Skeletal muscle satellite cell (primary cell): ENCODE results near the gene CXXC4.

Experiments
- H3K27me3 ChIP-seq: 2 replicates; pipeline ENCODE4 v1.7.0; 2013; ENCODE audit warnings: low read length; ENCODE audit not compliant: control insufficient read depth, insufficient read depth
- H3K36me3 ChIP-seq: 2 replicates; pipeline ENCODE4 v1.7.0; 2013; ENCODE audit warnings: mild to moderate bottlenecking, control low read depth, low read length; ENCODE audit not compliant: insufficient read depth
- H3K4me1 ChIP-seq: 2 replicates; pipeline ENCODE4 v1.7.0; 2013; ENCODE audit warnings: low read length; ENCODE audit not compliant: control insufficient read depth, insufficient read depth
- H3K4me2 ChIP-seq: 2 replicates; pipeline ENCODE4 v1.7.0; 2013; ENCODE audit warnings: mild to moderate bottlenecking, low read length
- H3K4me3 ChIP-seq: 2 replicates; pipeline ENCODE4 v1.7.0; 2013; ENCODE audit warnings: low read length
- H3K9ac ChIP-seq: 2 replicates; pipeline ENCODE4 v1.7.0; 2013; ENCODE audit warnings: mild to moderate bottlenecking, low read depth, low read length, moderate library complexity
- H3K9me3 ChIP-seq: replicated peaks from 2 replicates; pipeline ENCODE4 v1.7.0; 2013; ENCODE audit warnings: mild to moderate bottlenecking, control low read depth, low read length

Gene CXXC4

GRCh38 chr4:104486716-104487504 is 7.8 kb downstream of the CXXC4 start:
- no peak overlapping the region for H3K9ac ChIP-seq
- no peak overlapping the region for H3K4me2 ChIP-seq
- H3K4me1 ChIP-seq = peaks cover 6% of the 10 kb centered on the region
- H3K9me3 ChIP-seq = no peaks in the 10 kb centered on the region
- no peak overlapping the region for H3K4me3 ChIP-seq
- no peaks in the 10 kb centered on the region for H3K27me3 ChIP-seq
- no peaks in the 10 kb centered on the region for H3K36me3 ChIP-seq

DNA sequence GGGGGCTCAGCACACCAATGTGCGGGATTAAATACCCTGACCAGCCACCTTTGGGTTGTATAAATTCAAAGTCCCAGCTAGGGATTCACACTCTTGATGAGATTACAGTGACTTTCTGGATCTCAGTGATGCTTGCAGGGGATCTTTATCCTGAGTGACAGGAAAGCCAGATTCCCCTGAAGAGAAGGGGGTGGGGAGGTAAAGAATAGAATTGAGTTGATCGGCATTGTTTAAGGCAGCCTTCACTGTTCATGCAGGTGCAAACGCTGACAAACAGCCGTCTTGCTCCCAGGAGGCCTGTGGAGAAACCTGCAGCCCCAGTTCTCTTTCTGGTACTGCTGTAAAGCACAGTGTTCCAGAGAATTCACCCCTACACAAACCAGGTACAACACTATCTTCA is 19.0 kb downstream of the CXXC4 start:
- Histone ChIP-seq H3K9me3 (no peaks in the 10 kb centered on the region), H3K4me2 (no peak overlapping the region), H3K4me1 (no peaks in the 10 kb centered on the region), H3K27me3 (no peaks in the 10 kb centered on the region), H3K36me3 (no peaks in the 10 kb centered on the region), H3K4me3 (no peak overlapping the region), H3K9ac (no peak overlapping the region)

DNA sequence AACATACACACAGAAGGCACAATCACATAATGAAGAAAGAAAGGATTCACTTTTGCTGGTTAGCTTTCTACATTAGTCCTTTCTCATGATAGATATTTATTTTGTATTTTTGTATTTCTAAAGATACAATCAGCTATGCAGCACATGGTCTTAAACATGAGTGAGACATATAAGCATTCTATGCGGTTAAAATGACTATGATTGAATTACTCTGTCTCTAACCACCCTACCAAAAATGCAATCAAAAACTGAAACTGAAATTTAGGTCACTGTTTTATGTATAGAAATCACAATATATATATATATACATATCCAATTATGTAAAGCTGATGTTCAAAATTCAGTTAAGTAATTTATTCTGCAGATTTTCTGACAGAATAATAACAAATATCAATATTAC is 21.9 kb downstream of the CXXC4 start:
- H3K9me3 ChIP-seq = no peaks in the 10 kb centered on the region
- H3K9ac ChIP-seq = no peak overlapping the region
- no peaks in the 10 kb centered on the region for H3K27me3 ChIP-seq
- no peaks in the 10 kb centered on the region for H3K36me3 ChIP-seq
- no peak overlapping the region for H3K4me3 ChIP-seq
- no peaks in the 10 kb centered on the region for H3K4me1 ChIP-seq
- no peak overlapping the region for H3K4me2 ChIP-seq

DNA sequence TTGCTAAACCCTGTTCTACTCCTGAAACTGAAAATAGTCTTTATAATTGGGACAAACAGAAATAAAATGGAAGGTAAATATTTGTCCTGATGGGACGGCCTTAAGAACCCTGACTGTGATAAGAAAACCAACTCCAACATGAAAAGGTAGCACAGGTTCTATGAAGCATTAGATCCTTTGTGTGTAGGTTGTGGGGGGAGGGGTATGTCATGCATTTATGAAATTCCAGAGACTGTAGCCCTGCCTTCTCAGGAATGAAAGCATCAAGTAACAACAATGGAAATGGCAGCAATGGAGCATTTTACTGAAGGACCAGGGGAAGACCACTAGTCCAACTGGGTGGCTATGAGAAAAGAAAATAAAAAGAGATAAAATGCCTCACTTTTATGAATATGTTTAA is 23.9 kb downstream of the CXXC4 start:
- Histone ChIP-seq H3K4me1 (no peaks in the 10 kb centered on the region), H3K27me3 (no peaks in the 10 kb centered on the region), H3K4me3 (no peak overlapping the region), H3K9me3 (no peaks in the 10 kb centered on the region), H3K4me2 (no peak overlapping the region), H3K9ac (no peak overlapping the region), H3K36me3 (no peaks in the 10 kb centered on the region)

DNA sequence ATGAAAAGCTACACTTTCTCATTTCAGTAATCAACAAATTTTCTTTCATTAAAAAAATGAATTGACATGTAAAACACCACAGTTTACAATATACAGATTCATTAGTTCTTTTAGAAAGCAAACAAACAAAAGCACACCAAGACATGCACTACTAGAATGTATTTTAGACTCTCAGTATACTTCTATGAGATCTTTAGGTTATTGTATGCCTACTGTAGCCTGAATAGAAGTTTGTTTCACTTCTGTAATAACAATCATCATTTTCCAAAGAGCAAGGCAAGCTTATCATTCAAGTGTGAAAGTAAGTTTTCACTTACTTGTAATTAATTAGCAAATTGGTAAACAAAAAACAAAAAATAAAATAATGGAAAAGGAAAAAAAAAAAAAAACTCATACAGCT is 24.9 kb downstream of the CXXC4 start:
- Histone ChIP-seq H3K4me2 (no peak overlapping the region), H3K27me3 (no peaks in the 10 kb centered on the region), H3K36me3 (no peaks in the 10 kb centered on the region), H3K9me3 (no peaks in the 10 kb centered on the region), H3K9ac (no peak overlapping the region), H3K4me1 (no peaks in the 10 kb centered on the region), H3K4me3 (no peak overlapping the region)

DNA sequence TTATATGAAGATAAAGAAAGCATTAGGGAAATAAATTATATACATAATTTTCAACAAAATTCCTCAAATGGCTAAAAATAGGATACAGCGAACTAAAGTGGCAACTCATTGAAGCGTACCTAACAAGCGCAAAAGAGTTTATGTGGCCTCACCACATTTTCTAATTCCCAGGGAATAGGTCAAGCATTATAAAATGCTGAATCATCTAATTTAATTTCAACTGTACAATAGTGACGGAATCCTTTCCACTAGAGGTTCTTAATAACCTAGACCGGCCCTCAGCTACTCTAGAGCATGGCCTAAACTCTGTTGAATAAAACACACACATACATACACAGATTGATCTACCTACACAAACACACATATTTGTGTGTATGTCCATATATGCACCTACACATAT is 29.1 kb downstream of the CXXC4 start:
- Histone ChIP-seq H3K9me3 (no peaks in the 10 kb centered on the region), H3K9ac (no peak overlapping the region), H3K4me1 (no peaks in the 10 kb centered on the region), H3K4me2 (no peak overlapping the region), H3K27me3 (no peaks in the 10 kb centered on the region), H3K36me3 (no peaks in the 10 kb centered on the region), H3K4me3 (no peak overlapping the region)

GRCh38 chr4:104465201-104465600 is 29.5 kb downstream of the CXXC4 start:
- Histone ChIP-seq H3K4me3 (no peak overlapping the region), H3K36me3 (no peaks in the 10 kb centered on the region), H3K4me2 (no peak overlapping the region), H3K4me1 (no peaks in the 10 kb centered on the region), H3K27me3 (no peaks in the 10 kb centered on the region), H3K9me3 (no peaks in the 10 kb centered on the region), H3K9ac (no peak overlapping the region)

DNA sequence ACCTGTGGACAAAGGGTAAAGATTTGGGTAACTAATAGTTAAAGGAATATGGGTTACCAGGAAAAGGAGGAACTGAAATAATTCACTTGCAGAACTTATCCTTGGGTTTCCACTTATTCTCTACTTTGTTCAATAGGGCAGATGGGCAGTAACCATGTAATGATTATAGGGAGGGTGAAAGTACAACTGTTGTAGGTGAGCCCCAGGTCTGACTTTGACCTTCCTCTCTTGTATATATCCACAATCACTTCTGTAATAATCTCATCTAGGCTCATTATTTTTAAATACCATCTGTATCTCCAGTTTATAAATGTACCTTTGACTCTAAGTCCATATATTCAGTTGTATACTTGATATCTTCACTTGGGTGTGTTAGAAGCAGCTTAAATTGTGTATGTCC is 32.1 kb downstream of the CXXC4 start:
- Histone ChIP-seq H3K9me3 (no peaks in the 10 kb centered on the region), H3K4me2 (no peak overlapping the region), H3K9ac (no peak overlapping the region), H3K4me3 (no peak overlapping the region), H3K4me1 (no peaks in the 10 kb centered on the region), H3K36me3 (no peaks in the 10 kb centered on the region), H3K27me3 (no peaks in the 10 kb centered on the region)

- Histone ChIP-seq H3K27me3 (no peaks in the 10 kb centered on the region), H3K9ac (no peak overlapping the region), H3K4me3 (no peak overlapping the region), H3K36me3 (no peaks in the 10 kb centered on the region), H3K4me2 (no peak overlapping the region), H3K4me1 (no peaks in the 10 kb centered on the region), H3K9me3 (no peaks in the 10 kb centered on the region)
Measured at GRCh38 chr4:104457308-104457981, 37.2 kb downstream of the CXXC4 start.

GRCh38 chr4:104451573-104451972 is 43.1 kb downstream of the CXXC4 start:
- Histone ChIP-seq H3K27me3 (no peaks in the 10 kb centered on the region), H3K36me3 (no peaks in the 10 kb centered on the region), H3K9ac (no peak overlapping the region), H3K4me2 (peak overlapping the region; percentile 3), H3K4me3 (no peak overlapping the region), H3K9me3 (no peaks in the 10 kb centered on the region), H3K4me1 (peaks cover 4% of the 10 kb centered on the region)

- no peaks in the 10 kb centered on the region for H3K27me3 ChIP-seq
- no peaks in the 10 kb centered on the region for H3K9me3 ChIP-seq
- H3K9ac ChIP-seq = no peak overlapping the region
- no peak overlapping the region for H3K4me2 ChIP-seq
- no peak overlapping the region for H3K4me3 ChIP-seq
- H3K4me1 ChIP-seq = peaks cover 4% of the 10 kb centered on the region
- no peaks in the 10 kb centered on the region for H3K36me3 ChIP-seq
Measured at GRCh38 chr4:104449537-104449936, 45.2 kb downstream of the CXXC4 start.

DNA sequence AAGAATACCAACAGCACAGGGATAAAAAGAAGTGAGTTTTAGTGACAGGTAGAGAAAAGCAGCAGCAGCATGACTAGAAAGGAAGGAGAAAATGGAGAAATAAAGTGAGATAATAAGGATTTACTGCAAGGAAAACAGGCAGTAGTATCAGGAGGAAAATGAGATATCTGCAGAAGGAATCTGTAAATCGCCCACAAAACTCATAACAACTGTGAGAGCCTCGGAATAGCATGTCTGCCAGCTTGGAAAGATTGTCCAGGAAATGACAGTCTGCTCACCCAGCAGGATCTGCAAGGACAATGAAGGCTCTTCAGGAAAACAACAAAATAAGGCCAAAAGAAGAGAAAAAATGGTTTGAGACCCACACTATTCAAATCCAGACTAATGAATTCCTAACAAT is 47.4 kb downstream of the CXXC4 start:
- Histone ChIP-seq H3K9me3 (no peaks in the 10 kb centered on the region), H3K27me3 (no peaks in the 10 kb centered on the region), H3K4me1 (peaks cover 4% of the 10 kb centered on the region), H3K4me3 (no peak overlapping the region), H3K9ac (no peak overlapping the region), H3K36me3 (no peaks in the 10 kb centered on the region), H3K4me2 (peak overlapping the region; percentile 22)
